HG02973 (cell line): ENCODE measurements around the gene SPRED1.

Experiments
- ATAC-seq: cut with Tn5 transposase; IDR thresholded peaks from one replicate; pipeline ENCODE4 v1.9.1; 2021; ENCODE audit warnings: moderate library complexity; ENCODE audit not compliant: unreplicated experiment

Gene SPRED1

GRCh38 chr15:38344351-38344750, 91.7 kb downstream of the SPRED1 start:
- no peak for ATAC-seq

GRCh38 chr15:38349251-38349650, 96.6 kb downstream of the SPRED1 start:
- ATAC-seq, result no peak

DNA sequence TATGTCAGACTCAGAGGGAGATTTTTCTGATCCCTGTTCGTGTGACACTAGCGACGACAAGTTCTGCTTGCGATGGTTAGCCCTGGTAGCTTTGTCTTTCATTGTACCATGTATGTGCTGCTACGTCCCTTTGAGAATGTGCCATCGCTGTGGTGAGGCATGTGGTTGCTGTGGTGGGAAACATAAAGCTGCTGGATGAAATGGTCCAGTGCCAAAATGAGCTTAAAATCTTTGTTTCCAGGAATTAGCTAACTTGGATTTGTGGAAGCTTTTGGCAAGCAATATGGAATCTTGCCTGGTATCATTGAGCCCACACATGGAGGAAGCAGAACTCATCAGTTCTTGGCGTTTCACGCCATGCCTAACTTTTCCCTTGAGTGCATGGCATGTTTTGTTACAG, 98.8 kb downstream of the SPRED1 start:
- ATAC-seq, result no peak

DNA sequence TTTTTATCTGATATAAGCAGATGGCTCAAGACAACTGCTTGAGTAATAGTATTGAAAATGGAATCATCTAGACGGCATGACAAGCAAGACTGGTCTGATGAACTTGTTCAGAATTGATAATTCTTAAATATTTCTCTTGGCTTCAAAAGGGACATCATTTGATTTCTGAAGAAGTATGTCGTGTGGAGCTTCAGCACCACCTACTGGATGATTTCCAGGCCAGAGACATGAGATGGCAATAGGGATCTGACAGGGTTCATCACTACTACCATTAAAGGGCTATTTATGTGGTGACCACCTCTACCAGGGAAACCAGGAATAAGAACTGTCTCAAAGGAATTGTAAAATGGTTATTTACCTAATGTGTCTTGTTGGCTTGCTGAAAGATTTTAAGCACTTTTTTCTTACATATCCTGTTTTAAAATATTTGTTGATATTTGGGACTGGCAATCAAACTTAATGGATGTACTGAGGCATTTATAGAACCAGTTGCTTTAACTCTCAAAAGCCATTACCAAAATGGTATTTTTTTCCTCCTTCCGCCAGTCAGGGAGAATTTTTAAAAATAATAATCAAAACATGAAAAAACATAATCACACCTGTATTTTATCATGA, 101.8 kb downstream of the SPRED1 start:
- ATAC-seq, result peak; percentile 54

DNA sequence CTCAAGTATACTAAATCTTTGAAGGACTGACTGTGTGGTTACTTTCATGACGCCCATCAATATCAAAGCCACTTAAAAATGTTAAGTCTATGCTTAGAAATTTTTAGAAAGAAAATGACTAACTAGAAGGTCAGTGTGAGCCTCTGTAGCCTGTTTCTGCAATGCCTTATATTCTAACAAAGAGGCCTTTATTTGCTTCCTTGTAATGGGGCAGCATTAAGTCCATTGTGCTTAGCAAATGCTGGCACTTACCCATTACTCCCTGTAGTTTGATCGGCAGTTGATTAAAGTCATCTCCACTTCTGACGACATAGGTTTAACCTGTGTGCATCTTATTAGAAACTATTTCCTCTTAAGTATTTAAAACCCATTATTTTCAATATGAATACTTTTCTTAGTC, 109.7 kb downstream of the SPRED1 start:
- no peak for ATAC-seq

GRCh38 chr15:38367476-38367875, 114.8 kb downstream of the SPRED1 start:
- no peak for ATAC-seq

DNA sequence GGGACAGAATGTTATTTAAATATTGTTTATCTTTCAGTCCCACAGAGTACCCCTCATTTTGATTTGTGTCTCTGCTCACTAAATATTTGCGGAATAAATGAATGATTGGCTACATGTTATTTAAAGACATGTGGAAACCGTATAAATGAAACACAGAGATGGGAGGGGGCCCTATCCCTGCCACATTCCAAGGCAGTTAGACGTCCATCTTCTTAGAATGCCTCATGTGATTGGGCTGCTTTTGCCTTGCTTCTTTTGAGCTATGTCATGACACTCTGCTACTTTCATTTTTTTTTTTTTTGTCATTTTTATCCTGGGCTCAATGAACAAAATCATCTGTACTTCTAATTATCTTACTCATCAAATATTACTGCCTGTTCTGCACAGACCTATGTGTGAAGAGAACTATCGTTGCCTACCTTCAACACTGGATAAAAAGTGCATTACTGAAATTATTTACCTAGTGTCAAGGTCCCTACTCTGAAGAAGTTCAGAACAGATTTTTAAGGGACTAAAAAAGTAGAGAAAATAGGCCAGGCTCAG, 117.4 kb downstream of the SPRED1 start:
- ATAC-seq, result no peak

GRCh38 chr15:38373016-38373415, 120.4 kb downstream of the SPRED1 start:
- ATAC-seq, result no peak

GRCh38 chr15:38374029-38374428, 121.4 kb downstream of the SPRED1 start:
- ATAC-seq, result no peak

DNA sequence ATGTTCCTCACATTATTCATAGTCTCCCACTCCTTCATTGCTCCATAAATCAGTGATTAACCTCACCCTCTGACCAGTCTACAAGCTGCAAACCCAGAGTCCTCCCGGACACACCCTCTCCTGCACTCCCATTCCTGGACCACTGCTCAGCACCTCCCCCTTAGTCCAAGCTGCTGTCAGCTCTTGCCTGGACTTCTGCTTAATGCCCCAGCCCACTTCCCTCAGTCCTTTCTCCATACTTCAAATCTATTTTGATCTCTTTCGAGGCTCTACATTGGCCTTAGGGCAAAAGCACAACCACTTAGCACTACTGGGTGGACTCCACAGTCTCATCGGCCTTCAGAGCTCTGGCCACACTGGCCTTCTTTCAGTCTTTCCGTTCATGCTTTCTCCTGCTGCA, 121.9 kb downstream of the SPRED1 start:
- ATAC-seq, result no peak

- ATAC-seq, result no peak
Measured at GRCh38 chr15:38376081-38376480, 123.4 kb downstream of the SPRED1 start.

GRCh38 chr15:38377636-38378035, 125.0 kb downstream of the SPRED1 start:
- no peak for ATAC-seq

GRCh38 chr15:38378161-38378560, 125.5 kb downstream of the SPRED1 start:
- no peak for ATAC-seq

DNA sequence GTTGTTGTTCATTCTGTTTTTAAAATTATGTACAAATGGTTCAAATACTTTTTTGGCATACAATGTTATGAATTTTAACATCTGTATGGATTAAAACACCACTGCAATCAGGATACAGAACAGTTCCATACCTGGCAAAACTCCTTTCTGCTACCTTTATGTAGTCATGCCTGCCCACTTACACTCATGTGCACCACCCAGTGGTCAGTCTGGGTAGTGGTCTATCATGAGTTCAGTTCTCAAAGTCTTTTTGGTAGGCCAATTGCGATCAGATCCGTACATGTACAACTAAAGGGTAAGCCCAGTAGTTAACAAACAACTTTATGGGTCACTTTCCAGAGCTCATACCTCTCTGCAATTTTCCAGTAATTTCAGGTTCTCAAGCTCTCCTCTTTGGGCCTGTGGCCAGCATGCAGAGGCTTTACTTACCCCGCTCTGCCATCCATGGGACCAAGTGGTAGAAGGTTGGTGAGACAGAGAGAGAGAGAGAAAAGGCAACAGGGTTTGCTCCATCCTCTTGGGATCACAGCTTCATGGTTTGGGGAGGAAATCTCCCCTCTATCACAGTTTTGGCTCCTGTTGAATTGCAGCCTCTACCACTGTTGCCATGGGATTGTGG, 137.4 kb downstream of the SPRED1 start:
- ATAC-seq, result peak; percentile 84

DNA sequence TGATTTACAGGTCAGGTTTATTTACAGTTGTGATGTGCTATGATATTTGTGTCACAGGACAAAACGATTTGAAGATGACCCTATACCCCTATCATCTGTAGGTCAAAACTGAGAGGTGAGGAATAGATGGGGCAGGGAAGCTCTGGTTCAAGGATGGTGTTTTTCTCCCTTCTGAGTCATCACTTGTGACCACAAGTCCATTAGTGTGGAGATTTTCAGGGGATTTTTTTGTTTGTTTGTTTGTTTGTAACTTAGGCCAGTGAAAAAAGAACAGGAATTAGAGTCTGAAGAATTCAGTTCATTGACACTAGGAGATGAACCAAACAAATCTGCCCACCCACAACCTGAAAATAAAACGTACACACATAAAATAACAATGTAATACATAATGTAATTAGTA, 138.6 kb downstream of the SPRED1 start:
- ATAC-seq, result no peak

GRCh38 chr15:38398134-38398533, 145.5 kb downstream of the SPRED1 start:
- ATAC-seq, result no peak

- ATAC-seq, result no peak
Measured at GRCh38 chr15:38401106-38401505, 148.5 kb downstream of the SPRED1 start.

- no peak for ATAC-seq
Measured at GRCh38 chr15:38401701-38402100, 149.1 kb downstream of the SPRED1 start.

- ATAC-seq, result no peak
Measured at GRCh38 chr15:38406436-38406835, 153.8 kb downstream of the SPRED1 start.
